AG08396 (cell line): ENCODE measurements around the gene MYO16.

ENCODE experiments used
- DNase-seq: peaks from one replicate; pipeline ENCODE4 v3.0.0; 2012; ENCODE audit warnings: low spot score, mixed read lengths

Gene MYO16

GRCh38 chr13:108663710-108664109 lies 34.3 kb downstream of the MYO16 start:
- DNase-seq = no peak

GRCh38 chr13:108667205-108667604 lies 37.8 kb downstream of the MYO16 start:
- no peak for DNase-seq

GRCh38 chr13:108669381-108669780 lies 40.0 kb downstream of the MYO16 start:
- no peak for DNase-seq

GRCh38 chr13:108674346-108674745 lies 44.9 kb downstream of the MYO16 start:
- DNase-seq = no peak

GRCh38 chr13:108674771-108675170 lies 45.4 kb downstream of the MYO16 start:
- DNase-seq = no peak

- DNase-seq = no peak
Measured at GRCh38 chr13:108676620-108677019, 47.2 kb downstream of the MYO16 start.

- no peak for DNase-seq
Measured at GRCh38 chr13:108677806-108678205, 48.4 kb downstream of the MYO16 start.

- DNase-seq = no peak
Measured at GRCh38 chr13:108680011-108680410, 50.6 kb downstream of the MYO16 start.

GRCh38 chr13:108681986-108682575 lies 52.7 kb downstream of the MYO16 start:
- DNase-seq = no peak

- DNase-seq = no peak
Measured at GRCh38 chr13:108682714-108683113, 53.3 kb downstream of the MYO16 start.

GRCh38 chr13:108686027-108686426 lies 56.6 kb downstream of the MYO16 start:
- no peak for DNase-seq

GRCh38 chr13:108690726-108691125 lies 61.3 kb downstream of the MYO16 start:
- DNase-seq = no peak

- DNase-seq = no peak
Measured at GRCh38 chr13:108700422-108701170, 71.2 kb downstream of the MYO16 start.

- DNase-seq = no peak
Measured at GRCh38 chr13:108702171-108702570, 72.8 kb downstream of the MYO16 start.

GRCh38 chr13:108705031-108705430 lies 75.6 kb downstream of the MYO16 start:
- no peak for DNase-seq

GRCh38 chr13:108707584-108707983 lies 78.2 kb downstream of the MYO16 start:
- DNase-seq = no peak

GRCh38 chr13:108708921-108709320 lies 79.5 kb downstream of the MYO16 start:
- no peak for DNase-seq

GRCh38 chr13:108711386-108711785 lies 82.0 kb downstream of the MYO16 start:
- DNase-seq = no peak

- DNase-seq = no peak
Measured at GRCh38 chr13:108725471-108725870, 96.1 kb downstream of the MYO16 start.

- DNase-seq = no peak
Measured at GRCh38 chr13:108728370-108728769, 99.0 kb downstream of the MYO16 start.

- no peak for DNase-seq
Measured at GRCh38 chr13:108733022-108733560, 103.7 kb downstream of the MYO16 start.

GRCh38 chr13:108734676-108735075 lies 105.3 kb downstream of the MYO16 start:
- no peak for DNase-seq

GRCh38 chr13:108741930-108742329 lies 112.5 kb downstream of the MYO16 start:
- DNase-seq = no peak
